ENCODE data around the gene NOP56. TPM values are rescaled to one million over a fixed set of nuclear protein-coding genes. Genes with fewer than 3 reads are reported as not detected.

Gene NOP56, protein sequence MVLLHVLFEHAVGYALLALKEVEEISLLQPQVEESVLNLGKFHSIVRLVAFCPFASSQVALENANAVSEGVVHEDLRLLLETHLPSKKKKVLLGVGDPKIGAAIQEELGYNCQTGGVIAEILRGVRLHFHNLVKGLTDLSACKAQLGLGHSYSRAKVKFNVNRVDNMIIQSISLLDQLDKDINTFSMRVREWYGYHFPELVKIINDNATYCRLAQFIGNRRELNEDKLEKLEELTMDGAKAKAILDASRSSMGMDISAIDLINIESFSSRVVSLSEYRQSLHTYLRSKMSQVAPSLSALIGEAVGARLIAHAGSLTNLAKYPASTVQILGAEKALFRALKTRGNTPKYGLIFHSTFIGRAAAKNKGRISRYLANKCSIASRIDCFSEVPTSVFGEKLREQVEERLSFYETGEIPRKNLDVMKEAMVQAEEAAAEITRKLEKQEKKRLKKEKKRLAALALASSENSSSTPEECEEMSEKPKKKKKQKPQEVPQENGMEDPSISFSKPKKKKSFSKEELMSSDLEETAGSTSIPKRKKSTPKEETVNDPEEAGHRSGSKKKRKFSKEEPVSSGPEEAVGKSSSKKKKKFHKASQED
- total RNA-seq = 100 to 1,000 TPM in 1 of 4 donors, 10 to 100 TPM in 3; 44.8 to 108 (median 54.6) TPM

DNA sequence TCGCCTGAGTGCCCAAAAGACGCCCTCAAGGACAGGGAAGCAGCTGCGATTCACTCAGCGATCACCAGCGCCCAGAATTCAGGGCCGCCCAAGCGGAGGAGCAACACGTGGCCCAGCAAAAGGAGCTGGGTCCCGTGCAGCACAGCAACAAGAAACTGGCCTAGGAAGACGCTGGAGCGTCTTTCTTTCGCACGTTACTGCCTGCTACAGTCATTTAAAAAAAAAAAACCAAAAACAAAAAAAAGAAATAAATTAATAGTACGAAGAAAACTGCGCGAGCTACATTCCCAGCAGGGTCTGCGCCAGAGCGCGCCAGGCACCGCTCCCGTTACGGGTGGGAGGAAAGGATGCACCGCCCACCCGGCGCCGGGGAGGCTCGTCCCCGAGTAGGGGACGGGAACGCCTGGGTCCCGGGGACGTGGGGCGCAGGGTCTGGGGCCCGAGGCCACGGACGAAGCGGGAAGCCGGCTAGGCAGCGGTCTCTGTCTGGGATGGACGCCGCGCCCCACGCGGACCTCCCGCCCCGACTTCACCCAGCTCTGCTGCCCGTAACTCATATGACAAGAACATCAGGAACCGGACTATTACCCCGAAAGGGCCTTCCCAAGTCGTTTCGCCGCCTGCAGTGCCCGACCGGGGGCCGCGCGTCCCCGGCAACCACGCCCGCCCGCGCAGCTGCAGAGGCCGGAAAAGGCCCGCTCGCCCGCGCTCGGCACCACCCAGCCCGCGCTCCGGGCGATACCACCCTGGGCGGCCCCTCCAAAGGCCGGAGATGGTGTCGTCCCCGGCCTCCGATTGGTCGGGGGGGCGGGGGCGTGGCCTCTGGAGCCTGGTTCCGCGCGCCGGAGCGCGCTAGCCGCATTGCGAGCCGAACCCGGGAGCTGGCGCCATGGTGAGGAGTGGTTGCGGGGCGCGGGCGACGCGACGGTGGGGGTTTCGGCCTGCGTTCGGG lies at the start of gene NOP56:
Gene NOP56, plus strand, starts transcription at position 861 of the 952 bp plus-strand sequence. Its CDS starts 29 bp downstream, at position 890.
- 0 to 3% methylated on average over 9 to 31 of the region's 101 CpGs for WGBS, 2 donors (ENCODE audit: low coverage in 1 of 2)
- peaks cover 0 to 35% of the 10 kb centered on the region in 2 donors for H3K36me3 ChIP-seq
- no peaks in the 10 kb centered on the region for H3K9me3 ChIP-seq
- H3K27me3 ChIP-seq = no peaks in the 10 kb centered on the region
- TF ChIP-seq EP300 (IDR thresholded peaks at IDR 0.05) = no peak
- peak; percentile 84 for TF ChIP-seq POLR2AphosphoS5 (IDR thresholded peaks at IDR 0.05)
- TF ChIP-seq, protein P1, sequence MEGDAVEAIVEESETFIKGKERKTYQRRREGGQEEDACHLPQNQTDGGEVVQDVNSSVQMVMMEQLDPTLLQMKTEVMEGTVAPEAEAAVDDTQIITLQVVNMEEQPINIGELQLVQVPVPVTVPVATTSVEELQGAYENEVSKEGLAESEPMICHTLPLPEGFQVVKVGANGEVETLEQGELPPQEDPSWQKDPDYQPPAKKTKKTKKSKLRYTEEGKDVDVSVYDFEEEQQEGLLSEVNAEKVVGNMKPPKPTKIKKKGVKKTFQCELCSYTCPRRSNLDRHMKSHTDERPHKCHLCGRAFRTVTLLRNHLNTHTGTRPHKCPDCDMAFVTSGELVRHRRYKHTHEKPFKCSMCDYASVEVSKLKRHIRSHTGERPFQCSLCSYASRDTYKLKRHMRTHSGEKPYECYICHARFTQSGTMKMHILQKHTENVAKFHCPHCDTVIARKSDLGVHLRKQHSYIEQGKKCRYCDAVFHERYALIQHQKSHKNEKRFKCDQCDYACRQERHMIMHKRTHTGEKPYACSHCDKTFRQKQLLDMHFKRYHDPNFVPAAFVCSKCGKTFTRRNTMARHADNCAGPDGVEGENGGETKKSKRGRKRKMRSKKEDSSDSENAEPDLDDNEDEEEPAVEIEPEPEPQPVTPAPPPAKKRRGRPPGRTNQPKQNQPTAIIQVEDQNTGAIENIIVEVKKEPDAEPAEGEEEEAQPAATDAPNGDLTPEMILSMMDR (IDR thresholded peaks at IDR 0.05) = peak in 1 of 4 experiments; percentile 2
- peak; percentile 72 to 75 for TF ChIP-seq POLR2A (IDR thresholded peaks at IDR 0.05)
- peak; percentile 97 for ATAC-seq
- H3K4me3 ChIP-seq = peak within 1 kb of the TSS; percentile 83 to 96
- peak within 1 kb of the TSS; percentile 51 to 95 (median 86) for H3K27ac ChIP-seq
- peaks cover 0 to 35% (median 18%) of the 10 kb centered on the region in 3 donors for H3K4me1 ChIP-seq

DNA sequence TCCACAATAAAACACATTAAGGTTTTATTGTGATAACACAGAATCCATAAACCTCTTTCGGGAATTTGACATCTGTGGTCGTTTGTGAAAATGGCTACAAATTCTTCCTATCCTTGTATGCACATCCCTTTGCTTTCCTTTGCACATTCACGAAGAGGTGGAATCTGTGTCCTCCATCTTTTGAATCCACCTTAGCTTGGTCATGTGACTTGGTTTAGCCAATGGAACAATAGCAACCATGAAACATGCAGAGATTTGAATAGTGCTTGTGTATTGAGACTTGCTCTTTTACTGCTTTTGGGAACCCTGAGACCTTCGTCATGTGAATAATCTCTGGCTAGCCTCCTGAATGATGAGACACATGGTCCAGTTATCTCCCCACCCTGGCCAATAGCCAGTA lies 49.7 kb upstream of the NOP56 start:
- Histone ChIP-seq H3K36me3 (no peaks in the 10 kb centered on the region), H3K27ac (no peak overlapping the region), H3K27me3 (no peaks in the 10 kb centered on the region), H3K4me1 (no peaks in the 10 kb centered on the region), H3K4me3 (no peak overlapping the region), H3K9me3 (peaks cover 0 to 31% (median 0%) of the 10 kb centered on the region in 3 donors)
- ATAC-seq = no peak
- TF ChIP-seq, protein P1 (IDR thresholded peaks at IDR 0.05) = no peak
- 71 to 79% methylated on average over 2 to 4 of the region's 4 CpGs for WGBS, 2 donors (ENCODE audit: low coverage in 1 of 2)

- TF ChIP-seq POLR2A (IDR thresholded peaks at IDR 0.05) = no peak
- peaks cover 0 to 38% (median 0%) of the 10 kb centered on the region in 3 donors for H3K9me3 ChIP-seq
- H3K27ac ChIP-seq = no peak overlapping the region
- H3K4me1 ChIP-seq = no peaks in the 10 kb centered on the region
- H3K36me3 ChIP-seq = no peaks in the 10 kb centered on the region
- WGBS, 2 donors (ENCODE audit: low coverage in 1 of 2) = 52 to 100% methylated on average over 3 to 5 of the region's 7 CpGs
- no peaks in the 10 kb centered on the region for H3K27me3 ChIP-seq
- no peak for ATAC-seq
- no peak overlapping the region for H3K4me3 ChIP-seq
Observed at GRCh38 chr20:2603816-2604505, 48.5 kb upstream of the NOP56 start.

- Histone ChIP-seq H3K27ac (no peak overlapping the region), H3K9me3 (peaks cover 0 to 38% (median 0%) of the 10 kb centered on the region in 3 donors), H3K4me3 (no peak overlapping the region), H3K4me1 (no peaks in the 10 kb centered on the region), H3K36me3 (no peaks in the 10 kb centered on the region), H3K27me3 (no peaks in the 10 kb centered on the region)
- 22% methylated on average over 3 of the region's 3 CpGs; no CpG with 5 or more reads in 1 of the 2 donors for WGBS, 2 donors (ENCODE audit: low coverage in 1 of 2)
- TF ChIP-seq POLR2AphosphoS5 (IDR thresholded peaks at IDR 0.05) (no peak), EP300 (IDR thresholded peaks at IDR 0.05) (no peak), POLR2A (IDR thresholded peaks at IDR 0.05) (no peak)
- TF ChIP-seq, protein P1 (IDR thresholded peaks at IDR 0.05) = no peak
- no peak for ATAC-seq
Observed at GRCh38 chr20:2604506-2604835, 48.0 kb upstream of the NOP56 start.
